IMR-90 (cell line): ENCODE measurements around the gene CLDN19. TPM values are rescaled to one million over a fixed set of nuclear protein-coding genes. Genes with fewer than 3 reads are reported as not detected.
A peak's percentile ranks its signal among the peaks of the same experiment; 100 is the strongest.

Experiments used
- ATAC-seq: fragments of 200-7000 bp; cut with Tn5 transposase; 2 replicates; pipeline ENCODE4 v1.9.1; 2020; ENCODE audit warnings: low read depth, mild to moderate bottlenecking, moderate library complexity
- BruUV-seq: library from RNA; stranded (reverse); fragments of 400-500 nt; replicated peaks from 2 replicates; lab custom pipeline; 2021; lab: Mats Ljungman, UMichigan
- CTCF ChIA-PET: fragments of 300-600 bp; formaldehyde crosslinking; extraction: SDS; loops from one replicate; lab custom pipeline; 2021; ENCODE audit warnings: antibody characterized with exemption; lab: Yijun Ruan, JAX
- POLR2A ChIA-PET: fragments of 300-600 bp; sonication (Branson Sonifier 250); formaldehyde crosslinking; loops from one replicate; lab custom pipeline; 2022; ENCODE audit warnings: antibody characterized with exemption; ENCODE audit not compliant: unreplicated experiment; lab: Charles Lee
- DNase-seq: peaks from one replicate; pipeline ENCODE4 v3.0.0; 2013
- H2AFZ ChIP-seq: replicated peaks from 2 replicates; pipeline ENCODE3; 2013; ENCODE audit warnings: low read length, mild to moderate bottlenecking; ENCODE audit not compliant: poor library complexity
- H2AK5ac ChIP-seq: 2 replicates; pipeline ENCODE4 v1.6.1; 2013; ENCODE audit warnings: low read depth, low read length, inconsistent platforms
- H2AK9ac ChIP-seq: replicated peaks from 2 replicates; pipeline ENCODE3; 2013; ENCODE audit warnings: mild to moderate bottlenecking, low read depth, low read length, moderate library complexity; ENCODE audit not compliant: poor library complexity
- H2BK120ac ChIP-seq: 2 replicates; pipeline ENCODE4 v1.6.1; 2013; ENCODE audit warnings: low read depth, low read length, inconsistent platforms
- H2BK15ac ChIP-seq: 3 replicates; pipeline ENCODE4 v1.6.1; 2013; ENCODE audit warnings: low read depth, low read length, inconsistent platforms
- H2BK20ac ChIP-seq: 2 replicates; pipeline ENCODE4 v1.6.1; 2013; ENCODE audit warnings: low read depth, mild to moderate bottlenecking, inconsistent platforms, low read length, moderate library complexity
- H2BK5ac ChIP-seq: 2 replicates; pipeline ENCODE4 v1.6.1; 2013; ENCODE audit warnings: mild to moderate bottlenecking, low read depth, low read length, inconsistent platforms; ENCODE audit not compliant: poor library complexity, severe bottlenecking
- H3K14ac ChIP-seq: replicated peaks from 2 replicates; pipeline ENCODE4 v1.6.1; 2013; ENCODE audit warnings: low read depth, low read length, inconsistent platforms
- H3K18ac ChIP-seq: 2 replicates; pipeline ENCODE4 v1.6.1; 2013; ENCODE audit warnings: low read depth, low read length, control low read depth
- H3K23ac ChIP-seq: 2 replicates; pipeline ENCODE4 v1.6.1; 2013; ENCODE audit warnings: low read depth, low read length, inconsistent platforms
- H3K27ac ChIP-seq: 2 replicates; pipeline ENCODE4 v1.5.1; 2013; ENCODE audit warnings: mild to moderate bottlenecking, control low read depth, low read length; ENCODE audit not compliant: insufficient read depth
- H3K27me3 ChIP-seq: 2 replicates; pipeline ENCODE4 v1.6.1; 2013; ENCODE audit warnings: low read length; ENCODE audit not compliant: control insufficient read depth, insufficient read depth
- H3K36me3 ChIP-seq: 2 replicates; pipeline ENCODE4 v1.6.1; 2013; ENCODE audit warnings: low read length, mixed read lengths; ENCODE audit not compliant: control insufficient read depth, insufficient read depth
- H3K4ac ChIP-seq: 2 replicates; pipeline ENCODE4 v1.6.1; 2013; ENCODE audit warnings: low read depth, low read length, inconsistent platforms
- H3K4me1 ChIP-seq: 2 replicates; pipeline ENCODE4 v1.6.1; 2013; ENCODE audit warnings: low read length, mixed read lengths; ENCODE audit not compliant: control insufficient read depth, insufficient read depth
- H3K4me2 ChIP-seq: 2 replicates; pipeline ENCODE4 v1.6.1; 2013; ENCODE audit warnings: low read depth, mild to moderate bottlenecking, control low read depth, low read length, moderate library complexity
- H3K4me3 ChIP-seq: 2 replicates; pipeline ENCODE4 v1.5.1; 2013; ENCODE audit warnings: low read depth, mild to moderate bottlenecking, control low read depth, low read length, moderate library complexity; ENCODE audit not compliant: insufficient read depth
- H3K56ac ChIP-seq: 2 replicates; pipeline ENCODE4 v1.6.1; 2013; ENCODE audit warnings: low read length, inconsistent platforms; ENCODE audit not compliant: insufficient read depth; ENCODE audit errors: extremely low read depth
- H3K79me1 ChIP-seq, 2 experiments: 2 replicates each; pipeline ENCODE4 v1.6.1; 2013; ENCODE audit warnings: low read length in 2 of 2, inconsistent platforms in 1 of 2, low read depth in 1 of 2
- H3K9ac ChIP-seq: 2 replicates; pipeline ENCODE4 v1.6.1; 2013; ENCODE audit warnings: low read depth, low read length, control low read depth
- H3K9me1 ChIP-seq: 2 replicates; pipeline ENCODE4 v1.6.1; 2013; ENCODE audit warnings: low read length, inconsistent platforms; ENCODE audit not compliant: insufficient read depth
- H3K9me3 ChIP-seq: 2 replicates; pipeline ENCODE4 v1.6.1; 2013; ENCODE audit warnings: low read length; ENCODE audit not compliant: control insufficient read depth, insufficient read depth
- H4K20me1 ChIP-seq: 2 replicates; pipeline ENCODE4 v1.6.1; 2013; ENCODE audit warnings: low read length, inconsistent platforms; ENCODE audit not compliant: insufficient read depth
- H4K5ac ChIP-seq: 2 replicates; pipeline ENCODE4 v1.6.1; 2013; ENCODE audit warnings: mild to moderate bottlenecking, low read depth, low read length, control low read depth
- H4K8ac ChIP-seq, 2 experiments: 2 replicates each; pipeline ENCODE4 v1.6.1; 2013; ENCODE audit warnings: low read depth in 2 of 2, low read length in 2 of 2, control low read depth in 1 of 2, inconsistent platforms in 1 of 2
- H4K91ac ChIP-seq: 2 replicates; pipeline ENCODE4 v1.6.1; 2013; ENCODE audit warnings: low read depth, low read length, inconsistent platforms; ENCODE audit not compliant: insufficient read depth
- MAZ ChIP-seq: IDR thresholded peaks from 2 replicates; pipeline ENCODE4 v1.6.1; 2012; ENCODE audit warnings: low read depth, mild to moderate bottlenecking, low read length, improper control_type of control experiment, moderate library complexity, borderline replicate concordance
- RAD21 ChIP-seq: IDR thresholded peaks from 2 replicates; pipeline ENCODE4 v1.6.1; 2012; ENCODE audit warnings: low read length, improper control_type of control experiment
- USF2 ChIP-seq: fragments of 150-350 bp; IDR thresholded peaks from 2 replicates; pipeline ENCODE4 v1.6.1; 2017; ENCODE audit warnings: mild to moderate bottlenecking, antibody characterized with exemption, low read length, low read depth
- WGBS, 2 experiments: methylation state at CpG; one replicate each; pipeline versions ENCODE4 v1.1.5 to v1.1.7; 2013; ENCODE audit warnings: missing lambda C conversion rate in 2 of 2; ENCODE audit not compliant: insufficient read length in 1 of 2; ENCODE audit errors: extremely low coverage in 2 of 2; 5-methylcytosine and 5-hydroxymethylcytosine counted together
- dilution Hi-C: fragments of 300-500 bp; cut with HindIII; formaldehyde crosslinking; loops from one replicate; pipeline ENCODE4 v1.14.3; 2018; ENCODE audit warnings: low sequenced_read_pairs; ENCODE audit not compliant: unreplicated experiment
- in situ Hi-C: fragments of 300-500 bp; cut with MboI; formaldehyde crosslinking; loops from 3 replicates; pipeline ENCODE4 v1.14.3; 2019; ENCODE audit warnings: low sequenced_read_pairs, inconsistent platforms, mixed read lengths
- intact Hi-C: fragments of 100-400 bp; cut with micrococcal nuclease; formaldehyde crosslinking; loops from 2 replicates; pipeline ENCODE4 v1.10.0; 2022
- polyA plus RNA-seq, 3 experiments: library from polyadenylated mRNA; depleted of rRNA; stranded (reverse); fragments of >200 nt; gene quantifications; 2 replicates each; pipeline ENCODE4 v1.2.3, GENCODE V29; 2012; ENCODE audit warnings: low replicate concordance in 1 of 3
- total RNA-seq: library from RNA; depleted of rRNA; stranded (reverse); fragments of >200 nt; gene quantifications from 2 replicates; pipeline ENCODE4 v1.2.3, GENCODE V29; 2012

The CLDN19 gene
- total and polyA plus RNA-seq, 2 of the 4 experiments (the other 2 are of a cell fraction), result not detected

GRCh38 chr1:42730988-42731387 is 9.0 kb downstream of the CLDN19 start:
- Histone ChIP-seq H3K23ac (no peak overlapping the region), H2BK15ac (no peak overlapping the region), H2BK20ac (no peak overlapping the region), H3K27ac (no peak overlapping the region), H3K4me3 (no peak overlapping the region), H3K4me2 (no peak overlapping the region), H2BK120ac (no peak overlapping the region), H2AK5ac (no peak overlapping the region), H3K9me1 (no peaks in the 10 kb centered on the region), H3K56ac (no peak overlapping the region), H3K79me1 (no peaks in the 10 kb centered on the region), H3K27me3 (no peaks in the 10 kb centered on the region; the same call in 1 of the 2 replicates), H2AFZ (no peak overlapping the region), H3K4me1 (no peaks in the 10 kb centered on the region), H3K9me3 (no peaks in the 10 kb centered on the region), H4K8ac (no peak overlapping the region), H3K18ac (no peak overlapping the region), H3K14ac (no peak overlapping the region), H3K9ac (no peak overlapping the region), H2BK5ac (no peak overlapping the region), H3K4ac (no peak overlapping the region), H3K36me3 (no peaks in the 10 kb centered on the region), H4K20me1 (no peaks in the 10 kb centered on the region), H2AK9ac (no peak overlapping the region), H4K91ac (no peak overlapping the region), H4K5ac (no peak overlapping the region)
- TF ChIP-seq USF2 (no peak), RAD21 (0 out of 2 replicates have a peak, but pooled peaks have one; percentile 8), MAZ (no peak)
- BruUV-seq, result no TSS peak
- dilution Hi-C loops (no loop called here), in situ Hi-C loops (no loop called here), intact Hi-C loops (no loop called here)
- POLR2A ChIA-PET, result no interaction called here
- CTCF ChIA-PET, result no interaction called here
- ATAC-seq, result no peak
- DNase-seq, result no peak
- 100% methylated on average over 1 of the region's 4 CpGs; no CpG with 5 or more reads in 1 of the 2 experiments for WGBS, 2 experiments
